ENCODE data around the gene ELF5. TPM values are rescaled to one million over a fixed set of nuclear protein-coding genes. Genes with fewer than 3 reads are reported as not detected.

The ELF5 gene
- 1.3 and 1.6 TPM in 2 replicates for total RNA-seq (2014; rRNA removed; shearing (Covaris generic))

DNA sequence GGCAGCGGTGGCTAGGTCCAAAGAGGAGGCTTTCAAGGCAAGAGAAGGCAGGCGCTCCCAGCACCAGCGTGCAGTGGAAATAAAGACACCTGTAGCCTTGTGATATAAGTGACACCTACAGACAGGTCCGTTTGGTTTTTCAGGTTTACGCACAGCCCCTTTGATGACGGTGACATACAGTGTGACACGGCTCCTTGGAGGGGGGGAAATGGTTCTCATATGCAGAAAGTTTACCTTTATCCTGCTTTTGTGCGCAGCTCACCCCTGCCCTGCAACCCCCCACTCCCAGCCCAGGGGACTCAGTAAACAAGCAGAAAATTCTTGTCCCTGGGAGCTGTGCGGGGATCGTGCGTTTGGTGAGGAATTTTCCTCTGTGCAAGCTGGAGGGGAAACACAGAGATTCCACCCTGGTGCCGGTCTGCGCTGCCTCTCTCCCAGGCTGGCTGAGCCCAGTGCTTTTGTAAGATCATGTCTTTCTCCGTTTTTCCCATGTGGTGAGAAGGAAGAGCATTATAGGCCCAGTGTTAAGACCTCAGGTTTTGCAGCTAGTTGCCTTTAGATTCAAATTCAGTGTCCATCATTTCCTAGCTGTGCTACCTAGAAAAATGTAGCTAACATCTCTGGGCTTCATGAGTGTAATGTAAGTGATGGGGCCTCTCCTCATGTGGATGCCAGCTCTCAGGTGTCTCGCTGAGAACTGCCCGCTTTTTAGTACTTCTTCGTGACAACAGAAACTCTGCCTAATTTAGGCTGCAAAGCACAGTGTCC is at the start of gene ELF5:
Gene ELF5 (minus strand): TSS at position 113 of the 768 bp plus-strand sequence. CDS start 8,045 bp downstream, outside the sequence.
- peak; percentile 63 for DNase-seq (ENCODE audit: low spot score)

DNA sequence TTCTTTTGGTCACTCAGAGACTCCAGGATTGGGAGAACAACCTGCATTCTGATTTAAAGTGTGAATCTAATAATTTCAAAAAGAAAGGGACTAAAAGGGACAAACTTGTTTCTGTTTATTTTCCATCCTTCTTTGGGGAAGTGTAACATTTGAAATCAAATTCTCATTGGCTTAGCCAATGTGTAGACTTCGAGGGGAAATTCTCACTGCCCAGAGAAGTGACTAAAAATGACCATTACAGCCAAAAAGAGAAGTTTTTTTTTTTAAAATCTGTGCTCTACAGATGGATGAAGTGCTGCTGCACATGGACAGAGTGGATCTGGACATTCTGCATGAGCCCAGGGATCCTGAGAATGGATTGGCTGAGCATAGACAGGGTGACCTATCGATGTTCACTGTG is 49.4 kb upstream of the ELF5 start:
- no peak for DNase-seq (ENCODE audit: low spot score)

DNA sequence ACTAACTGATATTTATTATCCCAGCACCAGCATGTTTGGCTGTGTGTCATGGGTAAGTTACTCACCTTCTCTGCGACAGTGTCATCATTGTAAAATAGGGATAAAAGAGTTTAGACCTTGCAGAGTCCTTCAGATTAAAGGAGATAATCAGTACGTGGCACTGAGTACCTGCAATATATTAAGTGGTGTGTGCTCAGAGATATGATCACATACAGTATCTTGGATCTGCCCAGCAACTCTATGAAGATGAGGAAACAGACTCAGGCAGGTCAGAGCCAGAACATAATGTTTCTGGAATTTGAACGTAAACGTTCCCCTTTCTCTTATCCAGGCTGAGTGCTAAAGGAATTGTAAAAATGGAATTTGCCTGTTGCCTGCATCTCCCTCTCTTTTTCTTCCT is 46.9 kb upstream of the ELF5 start:
- DNase-seq (ENCODE audit: low spot score): no peak

DNA sequence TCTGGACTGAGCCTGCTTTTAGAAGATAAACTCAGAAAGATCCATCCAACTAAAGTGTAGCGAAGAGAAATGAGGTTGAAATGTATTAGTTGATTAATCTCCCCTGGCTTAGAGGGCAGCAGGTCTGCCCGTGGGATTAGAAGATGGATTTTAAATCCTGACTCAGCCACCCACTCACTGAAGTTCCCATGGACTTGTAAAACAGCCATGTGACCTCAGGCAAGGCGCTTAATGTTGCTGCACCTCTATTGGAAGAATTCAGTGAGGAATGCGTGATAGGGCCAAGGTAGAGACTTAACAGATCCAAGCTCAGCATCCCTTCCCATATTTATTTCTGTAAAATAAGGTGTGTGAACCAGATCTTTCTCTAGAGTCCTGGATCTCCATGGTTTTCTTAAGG is 45.1 kb upstream of the ELF5 start:
- no peak for DNase-seq (ENCODE audit: low spot score)

DNA sequence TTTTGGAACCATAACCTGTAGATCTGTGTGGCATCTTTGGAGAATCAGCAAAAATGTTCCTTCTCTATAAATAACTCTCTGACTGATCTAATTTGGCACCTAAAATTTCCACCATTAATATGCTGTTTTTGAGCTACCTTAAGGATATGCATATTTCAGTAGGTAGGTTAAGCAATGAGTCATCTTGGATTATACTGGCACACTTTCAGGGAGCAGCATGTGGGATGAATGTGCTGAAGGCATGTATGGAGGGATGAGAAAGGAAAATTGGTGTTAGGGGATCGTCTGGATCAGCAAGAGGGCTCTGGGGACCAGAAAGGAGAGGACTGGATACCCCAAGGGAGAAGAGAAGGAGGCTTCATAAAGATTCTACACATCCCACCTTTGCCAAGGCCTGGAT is 44.6 kb upstream of the ELF5 start:
- peak; percentile 2 for DNase-seq (ENCODE audit: low spot score)

DNA sequence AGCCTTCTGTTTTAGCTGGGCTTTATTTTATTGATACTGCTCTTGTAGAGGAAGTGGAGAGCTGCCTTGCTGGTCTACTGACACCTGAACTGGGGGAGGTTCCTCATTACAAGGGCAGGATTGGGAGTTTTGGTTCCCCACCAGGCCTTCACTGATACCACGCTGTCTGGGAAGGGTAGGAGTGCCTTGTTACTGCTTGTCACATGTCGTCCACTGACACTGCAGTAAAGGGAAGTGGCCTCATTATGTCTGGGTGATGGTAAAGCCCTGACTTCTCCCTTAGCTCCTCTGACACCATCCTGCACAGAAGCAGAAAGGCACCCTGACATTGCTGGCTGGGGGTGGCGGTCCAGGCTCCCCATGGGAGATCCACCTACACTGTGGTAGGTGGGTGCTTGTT is 38.7 kb upstream of the ELF5 start:
- DNase-seq (ENCODE audit: low spot score): no peak

DNA sequence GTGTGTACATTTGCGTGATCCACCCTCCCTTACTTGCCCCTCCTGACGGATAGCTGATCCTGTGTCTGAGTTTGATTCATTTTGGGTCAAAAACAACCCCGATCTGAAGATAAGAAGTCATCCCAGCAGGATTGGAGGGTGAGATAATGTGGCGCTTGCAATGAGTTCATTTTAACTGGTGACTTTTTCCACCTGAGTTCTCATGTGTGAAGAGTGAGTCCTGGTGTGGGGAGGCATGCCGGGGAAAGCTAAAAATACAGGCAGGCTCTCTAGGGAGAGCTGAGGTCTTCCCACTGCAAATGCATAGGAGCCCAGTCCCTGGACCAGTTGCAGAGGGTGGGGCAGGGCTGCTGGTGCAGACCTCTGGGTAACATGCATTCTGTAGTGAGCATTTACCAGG is 35.7 kb upstream of the ELF5 start:
- DNase-seq (ENCODE audit: low spot score): no peak

DNA sequence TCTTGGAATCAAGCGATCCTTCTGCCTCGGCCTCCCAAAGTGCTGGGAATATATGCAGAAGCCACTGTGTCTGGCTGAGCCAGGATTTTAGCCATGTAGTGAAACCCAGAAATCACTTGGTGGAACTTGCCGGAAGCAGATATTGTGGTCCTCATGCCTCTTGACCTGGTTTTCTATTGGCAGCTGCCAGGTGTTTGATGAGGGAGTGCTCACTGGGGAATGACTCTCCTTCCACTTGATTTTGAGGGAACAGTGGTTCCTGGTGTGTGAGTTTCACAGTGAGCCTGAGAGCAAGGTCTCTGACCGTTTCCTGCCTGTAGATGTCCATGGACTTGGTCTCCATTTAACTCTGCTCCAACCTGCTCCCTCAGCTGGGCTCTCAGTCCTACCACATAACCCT is 34.7 kb upstream of the ELF5 start:
- DNase-seq (ENCODE audit: low spot score): no peak

DNA sequence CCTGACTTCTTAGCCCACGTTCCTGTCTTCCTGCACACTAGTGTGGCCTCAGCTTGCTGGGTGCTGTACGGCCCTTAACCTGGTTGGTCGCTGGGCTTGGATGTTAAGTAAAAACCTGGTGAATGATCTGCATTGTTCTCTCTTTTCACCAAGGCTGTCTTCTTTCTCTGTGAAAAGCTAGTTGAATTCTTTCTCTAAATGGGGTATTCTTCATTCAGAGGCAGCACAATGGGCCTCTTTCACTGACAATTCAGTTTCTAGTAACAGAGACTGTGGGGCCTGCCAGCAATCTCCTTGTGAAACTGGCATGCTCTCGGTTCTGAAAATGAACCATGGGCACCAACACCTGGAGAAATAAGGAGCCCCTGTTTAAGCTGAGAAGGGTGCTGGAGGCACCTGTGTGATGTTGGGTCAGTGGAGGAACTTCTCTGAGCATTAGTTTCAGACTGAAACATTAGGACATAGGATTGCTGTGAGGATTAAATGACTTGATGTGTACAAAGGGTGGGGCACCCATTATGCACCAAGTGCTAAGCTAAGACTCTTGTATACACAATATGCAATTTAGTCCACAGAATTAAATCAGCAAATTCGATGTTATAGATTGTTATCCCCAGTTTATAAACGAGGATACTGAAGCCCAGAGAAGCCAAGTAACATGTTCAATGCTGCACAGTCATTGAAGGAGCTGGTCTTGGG is 33.1 kb upstream of the ELF5 start:
- peak; percentile 31 for DNase-seq (ENCODE audit: low spot score)

DNA sequence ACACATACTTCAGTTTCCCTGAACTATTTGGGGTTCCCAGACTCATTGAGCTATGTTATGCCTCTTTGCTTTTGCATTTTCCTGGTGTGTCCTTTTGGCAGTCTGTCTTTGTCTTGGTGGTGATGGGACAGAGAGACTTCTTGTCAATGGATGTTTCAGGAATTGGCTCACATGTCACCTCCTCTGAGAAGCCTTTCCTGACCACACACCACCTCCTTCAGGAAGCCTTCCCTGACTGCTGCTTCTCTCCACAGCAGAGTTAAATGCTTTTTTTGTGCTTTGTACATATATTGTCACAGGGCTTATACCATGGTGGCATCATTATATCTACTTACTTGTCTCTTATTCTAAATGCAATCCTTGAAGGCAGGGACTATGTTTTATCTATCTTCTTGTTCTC is 28.5 kb upstream of the ELF5 start:
- DNase-seq (ENCODE audit: low spot score): no peak

DNA sequence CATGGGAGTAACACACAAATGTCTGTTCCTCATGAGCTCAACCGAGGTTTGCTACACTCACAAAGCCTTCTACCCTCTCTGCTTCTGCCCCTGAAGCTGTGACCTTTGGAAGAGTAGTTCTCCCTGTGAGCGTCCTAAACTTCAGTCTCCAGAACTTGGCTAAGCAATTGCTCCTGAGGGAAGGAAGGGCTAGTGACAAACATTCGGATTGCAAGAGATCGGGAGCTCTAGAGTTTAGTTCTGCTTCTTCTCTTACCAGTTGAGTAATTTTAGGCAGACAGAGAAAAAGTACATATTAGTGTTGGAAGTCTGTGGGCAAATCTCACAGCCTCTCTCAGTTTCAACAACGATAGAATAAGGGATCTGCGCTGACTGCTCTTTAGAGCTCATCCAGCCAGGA is 27.3 kb upstream of the ELF5 start:
- no peak for DNase-seq (ENCODE audit: low spot score)

DNA sequence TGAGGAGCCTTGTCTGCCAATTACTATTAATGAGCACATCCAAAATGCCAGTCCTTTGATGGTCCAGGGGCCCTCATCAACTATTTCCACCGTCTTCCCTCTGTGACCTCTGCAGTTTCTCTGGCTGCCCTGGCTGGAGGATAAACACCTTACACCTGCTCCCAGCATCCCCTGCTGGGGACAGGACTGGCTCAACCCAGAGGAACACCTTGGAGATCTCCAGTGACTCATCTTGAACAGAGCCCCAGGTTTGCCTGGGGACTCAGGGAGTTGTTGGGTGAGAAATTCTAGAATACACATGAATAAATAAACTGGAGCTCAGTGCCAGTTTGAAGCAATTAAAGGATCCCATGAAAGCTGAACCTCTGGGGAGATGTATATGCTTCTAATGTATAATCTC is 24.0 kb upstream of the ELF5 start:
- peak; percentile 64 for DNase-seq (ENCODE audit: low spot score)

DNA sequence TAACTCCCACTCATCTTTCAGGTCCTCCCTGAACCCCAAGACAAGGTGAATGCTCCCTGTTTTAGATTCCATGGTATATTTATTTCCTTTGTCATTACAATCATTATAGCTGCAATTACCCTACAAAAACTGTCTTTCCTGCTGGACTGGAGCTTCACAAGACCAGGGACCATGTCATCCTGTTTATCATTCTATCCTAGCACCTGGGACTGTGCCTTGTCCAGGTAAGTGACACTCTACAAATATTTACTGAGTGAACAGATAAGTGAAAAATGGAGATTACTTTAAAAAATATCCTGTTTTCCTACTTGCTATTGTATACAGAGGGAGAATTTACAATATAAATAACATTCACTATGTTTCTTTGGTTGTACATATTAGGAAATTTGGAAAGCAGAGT is 22.5 kb upstream of the ELF5 start:
- DNase-seq (ENCODE audit: low spot score): no peak

DNA sequence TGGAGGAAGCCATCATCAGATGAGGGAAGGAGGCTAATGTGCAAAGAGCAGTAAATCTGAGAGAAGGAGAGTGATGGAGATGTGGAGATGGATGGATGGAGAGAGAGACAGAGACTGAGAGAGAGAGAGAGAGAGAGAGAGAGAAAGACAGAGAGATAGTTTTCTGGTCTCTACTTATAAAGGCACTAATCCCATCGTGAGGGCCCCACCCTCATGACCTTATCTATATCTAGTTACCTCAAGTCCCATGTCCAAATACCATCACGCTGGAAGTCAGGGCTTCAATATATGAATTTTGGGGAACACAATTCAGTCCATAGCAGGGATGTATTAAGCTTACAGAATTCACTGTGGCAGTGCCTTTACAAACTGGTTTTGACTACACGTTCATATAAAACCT is 21.2 kb upstream of the ELF5 start:
- DNase-seq (ENCODE audit: low spot score): no peak

DNA sequence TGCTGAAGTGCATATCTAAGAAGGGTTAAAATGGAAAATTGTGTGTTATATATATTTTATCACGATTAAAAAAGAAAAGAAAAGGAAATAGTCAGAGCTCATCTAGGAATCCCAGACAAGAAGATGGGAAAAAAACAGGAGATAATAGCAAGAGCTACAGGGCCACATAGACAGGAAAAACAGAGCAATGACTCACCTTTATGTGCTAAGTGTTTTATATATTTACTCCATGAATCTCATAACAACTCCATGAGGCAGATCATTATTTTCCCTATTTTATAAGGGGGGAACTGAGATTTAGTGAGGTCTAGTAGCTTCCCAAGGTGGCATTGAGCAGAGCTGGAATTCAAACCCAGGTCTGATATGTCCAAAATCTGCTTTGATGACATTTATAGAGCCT is 18.1 kb upstream of the ELF5 start:
- DNase-seq (ENCODE audit: low spot score): no peak

DNA sequence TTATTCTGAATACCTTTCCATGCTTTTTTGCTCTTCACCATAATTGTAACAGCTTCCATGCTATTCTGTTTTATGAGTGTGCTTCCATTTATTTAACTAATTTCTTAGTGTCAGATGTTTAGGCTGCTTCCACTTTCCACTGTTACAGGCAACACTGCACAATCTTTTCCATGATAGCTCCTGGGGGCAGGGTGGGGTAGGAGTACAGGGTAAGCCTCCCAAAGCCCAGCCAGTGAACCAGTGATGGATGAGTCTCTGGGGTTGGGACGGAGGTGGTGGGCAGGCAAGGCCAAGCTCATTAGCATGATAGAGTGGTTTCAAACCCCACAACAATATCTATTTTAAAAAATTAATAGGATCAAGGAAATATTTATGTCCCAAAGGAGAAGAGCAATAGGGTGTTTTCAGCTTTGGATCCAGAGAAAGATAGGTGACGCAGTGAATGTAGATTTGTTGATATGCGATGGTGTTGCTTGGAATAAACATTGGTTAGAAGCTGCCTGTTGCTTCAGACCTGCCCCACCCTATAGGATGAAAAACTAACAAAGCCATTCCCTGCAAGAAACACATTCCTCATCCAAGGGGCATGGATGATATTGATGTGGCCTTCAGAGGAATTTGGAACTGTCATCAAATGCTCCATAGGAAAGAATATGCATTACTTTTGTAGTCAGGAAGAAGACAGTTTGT is 17.1 kb upstream of the ELF5 start:
- no peak for DNase-seq (ENCODE audit: low spot score)

DNA sequence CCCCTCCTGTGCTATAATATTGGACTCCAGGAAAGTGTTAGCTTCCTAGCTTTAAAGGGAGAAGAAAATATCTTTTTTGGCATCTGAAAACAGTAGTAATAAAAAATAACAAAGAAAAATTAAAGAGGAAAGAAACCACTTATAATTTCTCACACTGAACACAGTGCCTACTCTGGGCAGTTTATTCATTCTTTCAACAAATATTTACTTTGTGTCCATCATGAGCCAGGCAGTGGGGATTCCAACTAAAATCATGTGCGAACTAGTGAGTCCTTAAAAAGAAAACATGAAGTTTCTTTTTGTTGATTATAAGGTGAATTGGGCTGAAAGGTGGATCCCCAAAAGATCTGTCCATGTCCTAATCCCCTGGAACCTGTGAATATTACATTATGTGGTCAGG is 16.0 kb upstream of the ELF5 start:
- no peak for DNase-seq (ENCODE audit: low spot score)

DNA sequence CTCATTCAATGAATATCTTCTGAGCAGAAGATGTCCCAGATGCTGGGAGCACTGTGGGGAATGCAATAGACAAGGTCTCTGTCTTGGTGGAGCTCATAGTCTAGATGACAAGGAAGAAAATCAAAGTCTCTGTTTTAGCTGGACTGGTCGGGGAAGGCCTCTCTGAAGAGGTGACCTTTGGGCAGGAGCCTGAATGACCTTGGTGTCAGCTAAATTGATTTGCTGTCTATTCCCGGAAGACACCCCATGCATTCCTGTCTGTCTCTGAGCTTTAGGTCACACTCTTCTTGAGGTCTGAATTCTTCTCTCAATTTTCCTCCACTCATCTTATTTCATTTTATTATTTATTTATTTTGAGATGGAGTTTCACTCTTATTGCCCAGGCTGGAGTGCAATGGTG is 14.5 kb upstream of the ELF5 start:
- no peak for DNase-seq (ENCODE audit: low spot score)

DNA sequence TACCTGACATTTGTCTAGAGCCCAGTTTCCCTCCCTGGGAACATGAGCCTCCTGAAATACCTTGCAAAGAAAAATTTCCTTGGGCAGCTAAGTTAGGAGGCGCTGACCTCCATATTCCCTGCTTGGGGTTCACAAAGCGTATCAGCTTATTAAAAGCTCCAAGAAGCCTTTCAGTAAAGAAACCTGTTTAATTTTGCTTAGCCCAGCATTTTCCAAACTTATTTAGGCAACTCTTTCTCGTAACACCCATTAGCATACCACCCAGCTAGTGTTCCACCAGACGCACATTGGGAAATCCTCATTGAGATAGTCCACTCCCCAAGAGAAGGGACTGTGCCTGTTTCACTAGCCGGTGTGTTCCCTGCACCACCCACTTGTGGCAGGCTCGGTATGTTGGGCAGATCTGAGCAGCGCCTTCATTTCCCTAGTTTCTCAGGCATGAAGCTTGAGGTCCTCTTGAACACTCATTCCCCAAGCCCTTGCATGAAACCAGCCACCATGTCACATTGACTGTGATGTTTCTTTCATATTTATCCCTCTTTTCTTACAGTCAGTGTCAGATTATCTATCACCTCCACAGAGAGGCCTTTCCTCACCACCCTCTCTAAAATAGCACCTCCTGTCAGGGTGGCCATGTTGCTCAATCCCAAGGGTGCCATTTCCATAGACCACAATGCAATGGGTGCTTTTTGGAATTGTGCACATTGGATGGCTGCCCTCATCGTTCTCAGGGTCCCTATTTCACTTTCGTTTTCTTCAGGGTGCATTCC is 12.5 kb upstream of the ELF5 start:
- DNase-seq (ENCODE audit: low spot score): peak; percentile 12

DNA sequence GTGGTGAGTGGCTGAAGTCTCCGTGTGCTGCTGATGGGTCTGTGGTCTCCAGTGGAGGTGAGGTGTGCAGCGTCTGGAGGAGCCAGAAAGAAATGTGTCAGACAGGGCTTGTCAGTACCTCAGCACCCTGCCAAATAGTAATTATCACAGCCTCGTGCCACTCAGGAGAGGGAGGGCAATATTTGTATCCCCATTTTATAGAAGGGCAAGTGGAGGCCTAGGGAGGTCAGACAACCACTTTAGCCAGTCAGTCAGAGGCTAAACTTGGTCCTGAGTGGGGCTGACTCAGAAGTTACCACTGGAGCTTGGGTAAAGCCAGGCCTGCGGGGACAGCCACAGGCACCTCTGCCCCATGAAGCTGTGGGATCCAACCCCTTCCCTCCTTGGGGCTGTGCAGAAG is 11.5 kb upstream of the ELF5 start:
- DNase-seq (ENCODE audit: low spot score): no peak

DNA sequence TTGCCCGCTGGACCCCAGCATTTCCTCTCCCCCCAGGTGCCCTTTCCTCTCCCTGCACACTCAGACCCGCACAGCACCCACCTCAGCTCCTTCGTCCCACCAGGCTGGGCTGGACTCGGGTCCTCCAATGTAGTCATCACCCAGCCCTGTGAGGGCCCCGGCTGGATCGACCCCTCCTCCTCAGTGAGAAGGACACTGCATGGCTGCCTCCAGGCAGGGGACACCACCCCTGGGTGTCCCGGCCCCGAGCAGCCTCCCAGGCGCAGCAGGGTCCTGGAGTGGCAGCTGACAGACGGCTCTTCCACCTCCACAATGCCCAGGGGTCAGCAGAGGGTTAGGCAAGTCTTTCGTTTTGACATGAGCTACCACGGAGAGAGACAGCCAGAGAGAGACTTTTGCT is 11.1 kb upstream of the ELF5 start:
- no peak for DNase-seq (ENCODE audit: low spot score)

DNA sequence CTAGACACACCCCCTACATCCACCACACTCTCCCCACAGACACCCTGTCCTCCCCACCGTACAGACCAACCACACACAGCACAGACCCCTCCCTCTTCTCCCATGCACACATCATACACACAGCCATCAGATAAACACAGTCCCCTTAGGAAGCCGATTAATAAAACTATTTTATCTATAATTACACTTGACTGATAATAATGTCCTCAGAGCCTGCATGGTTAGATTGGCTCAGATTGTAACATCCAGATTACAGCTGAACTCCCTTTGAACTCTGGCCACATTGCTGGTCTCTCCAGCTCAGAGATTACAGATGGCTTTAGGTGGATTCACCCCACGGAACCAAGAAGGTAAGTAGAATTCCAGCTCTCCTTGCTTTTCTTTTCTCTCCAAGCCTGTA is 9.5 kb upstream of the ELF5 start:
- no peak for DNase-seq (ENCODE audit: low spot score)

All from HT-29 (cell line).